Hepatocyte (in vitro differentiated cells): Measurements from ENCODE around the gene ANKS6.

ENCODE experiments used
- CTCF ChIP-seq: fragments of 200-600 bp; sonication (generic); IDR thresholded peaks from 2 replicates; pipeline ENCODE4 v1.5.1; 2016; ENCODE audit warnings: antibody characterized with exemption, mild to moderate bottlenecking; ENCODE audit not compliant: poor library complexity
- EZH2 ChIP-seq: fragments of 200-600 bp; sonication (generic); IDR thresholded peaks from 2 replicates; pipeline ENCODE4 v1.6.1; 2016; ENCODE audit warnings: antibody characterized with exemption, mild to moderate bottlenecking, borderline replicate concordance
- EZH2phosphoT487 ChIP-seq: fragments of 200-600 bp; sonication (generic); IDR thresholded peaks from one replicate; pipeline ENCODE4 v1.6.1; 2018; ENCODE audit warnings: antibody characterized with exemption, mild to moderate bottlenecking, low read depth, moderate library complexity; ENCODE audit not compliant: unreplicated experiment, severe bottlenecking

GRCh38 chr9:98728500-98728899 lies 67.9 kb downstream of the ANKS6 start:
- TF ChIP-seq CTCF (no peak), EZH2 (no peak), EZH2phosphoT487 (no peak)
